NCI-H1436 treated with DMSO at 0.1 percent for 48 hours (cell line): ENCODE measurements around the gene ITGA2.

Experiments
- DNase-seq: peaks from one replicate; lab custom pipeline; 2025; lab: John Stamatoyannopoulos, UW

ITGA2 gene

DNA sequence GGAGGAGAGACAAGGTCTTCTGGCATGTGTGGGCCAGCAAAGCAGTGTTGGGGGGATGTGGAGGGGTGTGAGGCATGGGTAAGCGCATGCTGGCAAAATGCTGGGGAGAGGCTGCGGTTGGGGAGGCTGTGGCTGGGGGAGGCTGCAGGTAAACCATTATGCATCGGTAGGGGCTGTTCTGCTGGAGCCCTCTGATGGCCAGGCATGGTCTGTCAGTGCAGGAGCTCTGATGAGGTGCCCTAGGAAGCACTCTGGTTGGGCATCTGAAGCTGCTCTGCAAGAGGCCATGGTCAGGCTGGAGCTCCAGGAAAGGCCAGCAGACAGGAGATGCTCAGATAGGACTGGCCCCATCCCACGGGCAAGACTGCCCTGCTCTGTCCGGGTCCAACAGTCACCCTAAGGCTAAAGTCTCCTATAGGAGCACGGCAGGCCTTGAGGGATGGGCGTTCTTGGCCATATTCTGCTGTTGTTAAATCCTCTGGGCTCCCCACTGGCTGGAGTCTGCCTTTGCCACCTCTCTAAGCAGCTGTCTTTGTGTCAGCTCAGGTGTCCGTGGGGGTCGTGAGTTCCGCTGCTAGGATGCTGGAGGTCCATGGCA is 28.7 kb downstream of the ITGA2 start:
- no peak for DNase-seq

DNA sequence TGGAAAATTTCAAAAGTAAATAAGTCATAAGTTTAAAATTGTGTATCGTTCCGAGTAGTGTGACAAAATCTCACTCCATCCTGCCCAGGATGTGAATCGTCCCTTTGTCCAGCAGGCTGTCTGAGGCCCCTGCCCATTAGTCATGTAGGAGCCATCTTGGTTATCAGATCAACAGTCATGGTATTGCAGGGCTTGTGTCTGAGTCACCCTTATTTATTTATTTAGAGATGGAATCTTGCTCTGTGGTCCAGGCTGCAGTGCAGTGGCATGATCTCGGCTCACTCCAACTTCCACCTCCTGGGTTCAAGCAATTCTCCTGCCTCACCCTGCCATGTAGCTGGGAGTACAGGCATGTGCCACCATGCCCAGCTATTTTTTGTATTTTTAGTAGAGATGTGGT is 30.2 kb downstream of the ITGA2 start:
- no peak for DNase-seq

DNA sequence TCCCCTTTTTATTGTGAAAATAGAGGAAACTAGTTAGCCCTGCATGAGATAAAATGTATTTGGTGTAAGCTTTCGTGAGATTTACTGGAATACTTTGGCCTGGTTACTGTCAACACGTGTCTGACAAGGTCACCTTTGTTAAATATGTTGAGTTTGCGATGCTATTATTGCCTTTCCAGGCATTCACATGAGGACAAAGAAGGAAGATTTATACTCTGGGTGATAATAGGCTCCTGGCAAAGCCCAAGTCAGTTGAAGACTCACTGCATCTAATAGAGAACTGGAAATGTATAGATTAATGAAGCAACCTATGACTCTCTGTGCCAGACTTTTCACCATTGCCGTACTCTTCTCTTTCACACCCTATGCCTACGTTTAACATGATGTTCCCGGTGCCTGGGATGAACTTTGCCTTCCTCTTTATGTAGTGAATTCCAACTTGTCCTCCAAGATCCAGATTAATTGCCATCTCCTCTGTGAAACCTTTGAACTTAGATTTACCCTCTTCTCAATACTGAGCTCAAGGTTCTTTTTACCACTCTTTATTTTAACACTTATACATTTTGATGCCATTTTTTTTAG is 33.9 kb downstream of the ITGA2 start:
- DNase-seq: no peak

DNA sequence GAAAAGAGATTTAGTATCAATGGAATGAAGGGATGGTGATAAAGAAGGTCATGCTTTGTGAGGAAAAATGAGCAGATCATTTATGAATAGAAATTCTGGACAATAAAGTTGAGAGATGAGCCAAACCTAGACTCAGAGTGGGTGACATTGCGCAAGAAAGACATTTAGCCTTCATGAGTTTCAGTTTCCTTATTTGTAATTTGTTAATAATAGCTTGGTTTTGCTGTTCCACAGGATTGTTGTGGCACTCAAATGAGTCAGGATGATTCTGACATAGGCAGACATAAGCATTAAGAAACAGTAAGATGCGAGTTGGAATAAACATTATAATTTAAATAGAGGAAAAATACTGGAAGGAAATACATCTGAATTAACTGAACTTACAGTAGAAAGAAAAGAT is 34.8 kb downstream of the ITGA2 start:
- no peak for DNase-seq

DNA sequence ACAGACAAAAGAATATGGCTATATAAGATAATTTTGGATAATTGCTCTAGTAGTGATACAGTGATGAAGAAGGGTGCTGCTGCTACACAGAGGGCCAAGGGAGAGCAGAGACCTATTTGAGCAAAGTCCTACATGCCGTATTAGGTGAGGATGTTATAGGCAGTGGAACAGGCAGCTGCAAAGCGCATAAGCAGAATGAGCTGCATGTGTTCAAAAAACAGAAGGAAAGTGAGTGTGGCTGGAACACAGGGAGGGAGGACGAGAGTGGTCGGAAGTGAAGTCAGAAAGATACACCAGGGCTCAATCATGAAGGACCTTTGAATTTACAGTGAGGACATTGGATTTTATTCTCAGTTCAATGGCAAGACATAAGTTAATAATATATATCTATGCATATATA is 35.4 kb downstream of the ITGA2 start:
- no peak for DNase-seq

DNA sequence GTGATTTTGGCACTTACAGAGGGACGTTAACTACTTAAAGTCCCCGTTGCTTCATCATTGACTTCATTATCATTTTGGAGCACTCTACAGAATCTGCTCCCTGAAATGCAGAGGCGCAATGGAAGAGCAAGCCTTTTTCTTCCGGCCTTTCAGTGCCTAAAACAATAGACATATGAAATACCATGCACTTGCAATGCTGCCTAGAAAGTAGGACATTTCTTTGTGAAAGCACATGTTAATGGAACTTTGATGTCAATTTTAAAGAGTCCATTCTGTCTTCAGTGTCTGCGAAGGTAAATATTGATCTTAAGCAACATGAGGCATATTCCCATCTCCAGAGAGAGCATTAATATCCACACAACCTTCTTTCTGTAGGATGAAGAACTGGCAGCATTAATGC is 36.3 kb downstream of the ITGA2 start:
- no peak for DNase-seq

DNA sequence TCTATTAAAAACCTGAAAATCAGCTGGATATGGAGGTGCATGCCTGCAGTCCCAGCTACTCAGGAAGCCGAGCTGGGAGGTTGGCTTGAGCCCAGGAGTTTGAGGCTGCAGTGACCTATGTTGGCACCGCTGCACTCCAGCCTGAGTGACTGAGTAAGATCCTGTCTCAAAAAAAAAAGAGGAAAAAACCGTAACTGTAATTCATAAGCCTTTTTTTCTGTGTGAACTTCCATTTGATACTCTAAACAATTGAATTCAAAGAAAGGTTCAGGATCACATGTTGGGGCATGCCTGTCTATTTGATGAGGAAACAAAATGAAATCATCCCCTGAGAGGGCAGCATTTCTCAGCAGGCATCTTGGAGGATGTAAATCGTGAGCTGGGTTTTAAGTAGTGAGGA is 38.8 kb downstream of the ITGA2 start:
- no peak for DNase-seq

DNA sequence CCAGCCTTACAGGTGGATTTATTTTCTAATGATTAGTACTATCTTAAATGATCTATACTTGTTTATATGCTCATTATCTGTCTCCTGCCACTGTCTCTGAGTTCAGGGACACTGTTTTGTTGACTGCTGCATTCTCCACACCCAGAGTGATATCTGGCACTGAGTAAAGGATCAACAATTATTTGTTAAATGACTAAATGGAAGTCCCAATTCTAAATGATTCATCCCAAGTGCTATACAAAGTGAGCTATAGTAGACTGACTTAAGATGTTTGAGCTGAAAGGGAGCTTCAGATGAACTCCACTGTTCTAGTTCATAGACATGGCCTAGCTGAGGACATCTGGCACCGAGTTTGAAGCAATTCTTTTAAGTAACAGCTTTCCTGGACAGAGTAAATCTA is 40.5 kb downstream of the ITGA2 start:
- DNase-seq: no peak

DNA sequence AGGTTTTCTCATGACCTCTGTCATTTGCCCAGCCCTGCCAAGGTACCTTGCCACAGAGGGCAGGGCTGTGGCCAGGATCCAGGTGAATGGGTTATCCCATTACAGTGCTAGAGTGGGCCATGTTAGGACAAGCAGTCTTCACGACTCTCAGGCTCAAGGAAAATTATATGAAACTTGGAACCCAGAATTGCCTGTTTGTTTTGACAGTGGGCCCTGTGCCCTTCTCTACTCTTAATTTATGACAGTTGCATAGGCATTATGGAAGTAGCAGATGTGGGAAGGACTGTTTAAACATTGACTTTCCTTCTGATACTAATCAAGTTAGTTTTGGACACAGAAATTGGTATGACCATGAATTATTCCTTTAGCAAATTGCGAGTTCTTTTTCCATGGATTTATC is 41.7 kb downstream of the ITGA2 start:
- DNase-seq: no peak

DNA sequence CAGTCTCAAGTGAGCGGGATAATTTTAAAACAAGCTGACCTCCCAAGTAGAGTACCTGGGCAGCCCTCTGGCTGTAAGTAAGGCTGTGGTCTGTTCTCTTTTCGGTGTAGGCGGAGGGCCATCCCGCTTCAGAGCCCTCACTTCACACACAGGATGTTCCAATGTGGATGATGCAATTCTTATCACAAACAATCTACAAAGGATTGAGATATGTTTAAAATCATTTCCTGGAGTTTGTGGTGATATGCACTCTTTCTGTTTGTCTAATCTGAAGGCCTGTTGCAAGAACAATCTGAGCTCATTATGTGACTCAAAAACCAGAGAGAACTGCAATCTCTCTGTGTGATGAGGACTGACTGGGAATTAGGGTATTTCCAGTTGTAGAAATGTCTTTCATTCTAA is 42.5 kb downstream of the ITGA2 start:
- no peak for DNase-seq

DNA sequence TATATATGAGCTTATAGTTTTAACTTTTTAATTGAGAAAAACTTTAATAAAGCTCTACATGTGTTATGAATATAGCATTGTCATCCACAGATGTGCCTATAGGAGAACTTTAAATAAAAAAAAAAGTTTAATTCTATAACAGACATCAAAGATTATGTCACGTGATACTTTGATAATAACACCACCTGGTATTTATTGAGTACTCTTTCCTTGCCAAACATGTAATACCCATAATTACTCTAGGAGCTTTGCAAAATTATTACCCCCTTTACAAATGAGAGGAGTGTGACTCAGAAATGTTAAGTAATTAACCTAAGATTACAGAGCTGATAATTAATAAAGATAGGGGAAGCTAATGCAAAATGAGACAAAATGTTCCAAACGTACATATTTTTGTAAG is 43.0 kb downstream of the ITGA2 start:
- no peak for DNase-seq

DNA sequence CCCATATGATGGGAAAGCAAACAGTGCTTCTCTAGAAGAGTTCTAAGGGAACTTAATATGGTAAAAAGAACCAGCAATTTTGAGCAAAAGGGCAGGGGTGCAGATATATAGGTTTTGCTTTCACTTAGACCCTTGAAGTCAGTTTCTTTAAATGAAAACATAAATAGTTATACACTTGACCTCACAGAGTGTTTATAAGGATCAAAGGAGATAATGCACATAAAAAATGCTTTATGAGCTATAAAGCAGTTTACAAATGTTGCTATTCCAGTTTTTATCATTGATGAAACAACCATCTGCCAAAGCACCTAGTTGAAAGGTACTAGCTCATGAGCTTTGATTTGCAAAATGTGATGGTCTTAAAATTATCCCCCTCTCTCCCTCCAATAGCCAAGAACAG is 45.7 kb downstream of the ITGA2 start:
- no peak for DNase-seq

DNA sequence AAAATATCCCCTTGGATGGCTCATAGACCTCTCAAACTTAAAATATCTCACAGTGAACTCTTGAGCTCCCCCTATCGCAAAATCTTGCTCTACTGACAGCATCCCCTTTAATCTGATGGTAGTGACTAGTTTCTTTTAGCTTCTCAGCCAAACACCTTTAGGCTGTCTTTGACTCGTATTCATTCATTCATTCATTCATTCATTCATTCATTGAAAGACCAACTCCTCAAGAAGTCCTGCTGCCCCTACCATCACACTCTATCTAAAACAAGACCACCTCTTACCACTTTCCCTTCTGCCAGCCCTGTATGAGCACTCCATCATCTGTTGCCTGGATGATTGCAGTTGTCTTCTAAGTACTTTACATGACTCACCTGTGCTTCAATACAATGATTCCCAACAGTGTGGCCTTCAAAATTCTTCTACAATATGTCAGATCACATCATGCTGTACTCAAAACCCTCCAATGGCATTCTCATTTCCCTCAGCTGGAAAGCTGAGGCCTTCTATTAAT is 46.8 kb downstream of the ITGA2 start:
- DNase-seq: no peak

DNA sequence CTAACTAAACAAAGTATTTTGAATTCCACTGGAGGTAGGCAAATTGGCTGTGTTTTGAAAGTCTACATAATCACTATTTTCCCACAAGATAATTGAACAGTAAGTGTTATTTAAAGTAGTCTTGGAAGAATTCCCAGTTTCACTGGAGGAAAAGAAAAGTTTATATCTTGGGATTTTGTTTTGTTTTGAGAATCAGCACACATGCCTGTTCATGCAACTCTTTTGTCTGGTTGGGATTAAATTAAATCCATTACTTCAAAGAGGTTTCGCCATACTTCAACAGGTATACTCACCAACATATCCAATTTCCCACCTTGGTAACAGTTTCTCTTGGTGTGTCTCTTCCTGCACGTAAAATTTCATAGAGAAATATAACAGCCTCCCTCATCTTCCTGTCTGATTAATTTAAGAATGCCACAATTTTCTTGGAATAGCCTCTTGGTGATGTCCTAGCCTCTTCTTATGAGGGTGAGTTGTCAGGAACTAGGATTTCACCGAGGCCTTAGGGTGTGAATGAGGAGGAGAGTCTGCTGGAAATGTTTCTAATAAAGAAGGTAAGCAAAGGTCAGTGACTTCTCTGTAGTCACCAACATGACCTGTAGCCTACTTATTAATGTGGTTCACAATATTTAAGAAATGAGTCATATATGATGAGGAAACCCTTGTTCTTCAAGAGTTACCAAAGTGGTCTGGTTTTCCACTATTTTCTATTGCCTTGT is 48.1 kb downstream of the ITGA2 start:
- no peak for DNase-seq

DNA sequence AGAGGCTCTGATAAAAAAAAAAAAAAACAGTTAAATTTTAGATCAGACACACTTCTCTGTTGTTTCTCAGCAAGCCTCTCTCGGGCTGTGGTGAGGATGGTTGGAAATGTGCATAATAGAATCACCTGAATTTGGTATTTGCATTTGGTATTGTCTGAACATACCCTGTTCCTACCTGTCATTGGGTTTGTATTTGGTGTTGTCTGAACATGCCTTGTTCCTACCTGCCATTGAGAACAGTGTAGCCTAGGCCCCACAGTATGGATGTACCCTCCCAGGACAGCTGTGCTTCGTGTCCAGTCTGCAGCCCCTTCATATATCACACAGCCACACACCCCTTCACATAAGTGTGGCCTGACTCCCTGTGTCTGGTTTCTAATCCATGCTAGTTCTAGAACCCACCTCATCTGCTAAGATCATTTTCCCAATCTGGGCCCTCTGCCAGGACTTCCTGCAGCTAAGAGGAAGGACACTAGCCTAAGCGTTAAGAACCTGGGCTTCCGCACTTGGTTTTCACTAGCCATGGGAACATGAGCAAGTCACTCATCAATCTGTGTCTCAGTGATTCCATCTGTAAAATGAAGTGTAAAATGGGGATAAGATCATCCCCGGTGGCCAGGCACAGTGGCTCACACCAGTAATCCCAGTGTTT is 49.2 kb downstream of the ITGA2 start:
- DNase-seq: no peak

DNA sequence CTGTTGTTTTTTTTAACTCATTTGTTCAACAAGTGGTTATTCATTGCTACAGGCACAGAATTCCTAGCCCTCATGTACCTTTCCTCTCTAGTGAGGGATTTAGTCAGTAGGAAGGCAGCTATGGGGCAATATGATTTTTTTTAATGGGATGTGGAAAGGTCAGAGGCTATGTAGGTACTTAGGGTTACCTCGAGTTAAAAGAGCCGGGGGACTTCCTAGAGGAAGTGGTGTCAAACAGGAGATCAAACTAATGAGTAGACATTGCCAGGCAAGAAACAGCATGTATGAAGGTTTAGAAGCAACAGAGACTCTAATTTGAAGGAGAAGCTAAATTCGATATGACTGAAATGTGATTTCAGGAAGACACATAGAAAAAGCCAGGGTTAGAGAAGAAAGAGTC is 50.7 kb downstream of the ITGA2 start:
- DNase-seq: no peak

DNA sequence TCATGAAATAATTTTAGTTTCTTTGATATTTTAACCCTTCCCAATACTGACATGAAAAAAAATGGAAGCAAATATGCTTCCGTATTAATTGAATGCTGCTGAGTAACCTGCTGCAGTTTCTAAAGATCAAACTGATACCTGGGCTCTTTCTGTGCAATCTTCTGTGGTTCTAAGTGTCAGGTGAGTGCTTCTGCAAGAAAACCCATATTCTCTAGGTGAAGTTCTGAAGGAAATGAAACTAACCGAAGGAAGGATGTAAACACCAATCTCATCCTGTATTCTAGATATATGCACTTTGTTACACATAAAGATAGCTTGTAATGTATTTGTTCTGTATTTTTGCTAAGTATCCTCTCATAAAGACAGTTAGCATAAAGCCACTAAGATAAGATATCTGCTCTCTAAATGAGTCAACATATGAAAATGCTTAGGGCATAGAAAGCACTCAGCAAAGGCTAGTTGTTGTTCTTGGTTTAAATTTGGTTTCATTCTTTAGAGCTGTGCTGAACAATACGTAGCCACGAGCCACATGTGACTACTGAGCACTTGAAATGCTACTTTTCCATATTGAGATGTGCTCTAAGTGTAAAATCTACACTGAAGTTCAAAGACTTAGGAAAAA is 52.0 kb downstream of the ITGA2 start:
- no peak for DNase-seq

DNA sequence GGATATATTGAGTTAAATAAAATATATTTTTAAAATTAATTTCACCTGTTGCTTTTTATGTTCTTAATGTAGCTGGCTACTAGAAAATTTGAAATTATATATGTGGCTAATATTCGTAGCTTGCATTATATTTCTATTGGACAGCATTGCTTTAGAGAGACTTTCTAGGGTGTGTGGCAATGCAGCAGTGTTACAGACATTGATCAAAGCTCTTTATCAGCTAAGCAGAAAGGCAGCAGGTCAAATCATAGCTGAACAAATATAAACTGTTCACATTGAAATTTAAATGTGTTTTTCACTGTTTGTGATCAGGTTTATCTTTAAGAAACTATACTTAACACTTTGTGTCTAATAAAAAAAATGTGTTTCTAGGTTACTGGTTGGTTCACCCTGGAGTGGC is 52.6 kb downstream of the ITGA2 start:
- no peak for DNase-seq

DNA sequence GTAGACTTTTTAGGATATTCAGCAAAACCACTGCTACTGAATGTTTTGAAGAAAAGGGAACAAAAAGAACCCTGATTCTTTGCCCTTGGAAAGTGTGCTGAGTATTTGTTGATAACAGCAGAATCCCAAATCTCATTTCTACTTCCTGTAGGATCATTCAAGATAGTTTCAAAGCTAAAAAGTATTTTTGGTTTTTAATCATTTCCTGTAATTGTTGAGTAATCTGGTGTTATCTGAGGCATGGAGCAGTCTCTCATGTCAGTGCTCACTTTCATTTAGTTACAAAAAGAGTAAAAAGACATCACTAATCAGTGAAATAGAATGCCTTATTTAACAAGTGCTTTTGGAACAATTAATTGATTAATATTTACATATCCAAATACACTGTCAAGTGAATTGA is 56.1 kb downstream of the ITGA2 start:
- no peak for DNase-seq

DNA sequence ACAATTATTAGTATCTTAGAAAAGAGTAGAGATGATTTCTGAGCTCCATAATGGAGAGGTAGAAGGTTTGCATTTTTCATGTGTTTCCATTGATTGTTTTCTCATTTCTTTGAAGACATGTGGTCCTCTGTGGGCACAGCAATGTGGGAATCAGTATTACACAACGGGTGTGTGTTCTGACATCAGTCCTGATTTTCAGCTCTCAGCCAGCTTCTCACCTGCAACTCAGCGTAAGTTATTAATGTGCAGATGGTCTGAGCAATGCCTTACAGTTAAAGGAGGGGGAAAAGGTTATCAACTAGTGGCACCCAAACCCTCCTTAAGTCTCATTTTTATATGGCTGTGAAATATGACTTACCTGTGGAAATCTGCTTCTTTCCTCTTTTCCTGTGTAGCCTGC is 59.1 kb downstream of the ITGA2 start:
- DNase-seq: no peak

DNA sequence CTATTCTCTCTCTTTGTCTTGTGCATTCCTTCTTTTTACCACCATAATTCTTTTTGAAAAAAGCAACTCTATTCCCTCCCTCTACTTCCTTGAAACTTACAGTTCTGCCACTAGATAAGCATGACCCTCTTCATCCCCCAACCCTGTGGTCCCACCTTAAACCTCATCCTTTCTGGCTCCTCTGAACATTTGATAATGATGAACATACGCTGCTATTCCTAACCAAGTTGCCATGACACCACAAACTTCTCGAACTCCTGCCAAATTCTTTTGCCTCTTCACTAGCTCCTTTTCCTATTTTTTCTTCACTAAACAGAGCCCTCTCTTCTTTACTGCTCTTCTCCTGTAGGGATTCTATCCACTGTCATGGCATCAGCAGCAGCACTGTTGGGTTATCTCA is 63.3 kb downstream of the ITGA2 start:
- DNase-seq: no peak

DNA sequence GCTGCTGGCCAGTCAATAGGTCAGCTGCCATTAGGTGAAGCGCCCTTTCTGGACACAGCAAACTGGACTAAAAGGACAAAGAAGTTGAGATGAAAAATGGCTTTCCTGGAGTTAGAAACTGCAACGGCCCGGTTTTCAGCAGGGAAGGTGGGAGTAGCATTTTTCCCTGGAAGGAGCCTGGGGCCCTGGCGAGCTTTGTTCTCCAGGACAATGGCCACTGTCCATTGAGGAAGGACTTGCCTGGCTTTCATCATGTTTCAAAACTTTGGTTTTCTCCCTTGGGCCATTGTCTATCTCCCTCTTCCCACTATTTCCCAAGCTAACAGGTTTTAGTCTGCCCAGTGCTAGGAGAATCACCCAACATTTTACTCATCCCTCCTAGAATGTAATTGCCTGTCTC is 64.2 kb downstream of the ITGA2 start:
- no peak for DNase-seq

DNA sequence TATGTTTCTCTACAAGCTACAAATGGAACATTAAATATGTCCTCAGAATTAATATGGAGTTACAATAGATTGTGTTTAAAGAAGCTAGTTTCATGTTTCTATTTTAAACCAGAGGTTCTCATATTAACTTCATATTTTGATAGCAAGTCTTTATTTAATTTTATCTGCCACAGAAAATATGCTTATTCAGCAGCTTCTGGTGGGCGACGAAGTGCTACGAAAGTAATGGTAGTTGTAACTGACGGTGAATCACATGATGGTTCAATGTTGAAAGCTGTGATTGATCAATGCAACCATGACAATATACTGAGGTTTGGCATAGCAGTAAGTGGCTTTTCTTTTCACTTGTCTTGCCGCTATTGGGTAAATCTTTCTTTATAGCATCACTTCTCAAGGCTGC is 66.2 kb downstream of the ITGA2 start:
- DNase-seq: no peak
